Activated CD4-positive, CD25-positive, alpha-beta regulatory T cell treated with anti-CD3 and anti-CD28 coated beads, Interleukin-2, amount 50 U/mL, for 16 hours (primary cell): ENCODE data around the gene PPM1H.
"Not testable (repeated sequence)": the region's sequence is repeated elsewhere in the genome, so short reads cannot be mapped to it uniquely, and the experiment has no call there.

Experiments used
- DNase-seq: peaks from one replicate; pipeline ENCODE4 v3.0.0-alpha.2; 2020; ENCODE audit warnings: low read depth, low spot score

Gene PPM1H

GRCh38 chr12:62934799-62935674 lies at the start of gene PPM1H:
Gene PPM1H (minus strand): TSS chr12:62935150. CDS start chr12:62934736, 414 bp downstream.
- DNase-seq, result no peak

- no peak for DNase-seq
These were observed 48.6 kb upstream of the PPM1H start for GRCh38 chr12:62983594-62983993.

- no peak for DNase-seq
These were observed 43.8 kb upstream of the PPM1H start for GRCh38 chr12:62978768-62979167.

- DNase-seq, result no peak
These were observed 42.9 kb upstream of the PPM1H start for GRCh38 chr12:62977883-62978282.

GRCh38 chr12:62977418-62977817 lies 42.5 kb upstream of the PPM1H start:
- no peak for DNase-seq

GRCh38 chr12:62976110-62976662 lies 41.2 kb upstream of the PPM1H start:
- DNase-seq, result no peak

GRCh38 chr12:62971769-62972525 lies 37.0 kb upstream of the PPM1H start:
- no peak for DNase-seq

GRCh38 chr12:62969695-62970094 lies 34.7 kb upstream of the PPM1H start:
- DNase-seq, result no peak

GRCh38 chr12:62967701-62968100 lies 32.8 kb upstream of the PPM1H start:
- DNase-seq, result no peak

GRCh38 chr12:62966990-62967506 lies 32.1 kb upstream of the PPM1H start:
- DNase-seq, result no peak

GRCh38 chr12:62966446-62966989 lies 31.6 kb upstream of the PPM1H start:
- DNase-seq, result not testable (repeated sequence)

GRCh38 chr12:62965700-62966099 lies 30.8 kb upstream of the PPM1H start:
- DNase-seq, result not testable (repeated sequence)

GRCh38 chr12:62965242-62965641 lies 30.3 kb upstream of the PPM1H start:
- DNase-seq, result not testable (repeated sequence)

- no peak for DNase-seq
These were observed 28.6 kb upstream of the PPM1H start for GRCh38 chr12:62963486-62964041.

- no peak for DNase-seq
These were observed 25.4 kb upstream of the PPM1H start for GRCh38 chr12:62960324-62960723.

GRCh38 chr12:62959745-62960144 lies 24.8 kb upstream of the PPM1H start:
- no peak for DNase-seq

- no peak for DNase-seq
These were observed 22.4 kb upstream of the PPM1H start for GRCh38 chr12:62957233-62957953.

- no peak for DNase-seq
These were observed 20.7 kb upstream of the PPM1H start for GRCh38 chr12:62955678-62956077.

- DNase-seq, result no peak
These were observed 15.4 kb upstream of the PPM1H start for GRCh38 chr12:62950317-62950716.

GRCh38 chr12:62948123-62948522 lies 13.2 kb upstream of the PPM1H start:
- DNase-seq, result no peak

- DNase-seq, result no peak
These were observed 12.4 kb upstream of the PPM1H start for GRCh38 chr12:62947364-62947763.
